ENCODE results near the gene ARMC6.
"Not testable (repeated sequence)": the region's sequence is repeated elsewhere in the genome, so short reads cannot be mapped to it uniquely, and the experiment has no call there.

Gene ARMC6

GRCh38 chr19:19022380-19022961, 10.9 kb upstream of the ARMC6 start:
- DNase-seq (ENCODE audit: low read depth) = no peak

GRCh38 chr19:19023376-19023775, 10.0 kb upstream of the ARMC6 start:
- not testable (repeated sequence) for DNase-seq (ENCODE audit: low read depth)

GRCh38 chr19:19025861-19026260, 7.5 kb upstream of the ARMC6 start:
- no peak for DNase-seq (ENCODE audit: low read depth)

- DNase-seq (ENCODE audit: low read depth) = no peak
Measured at GRCh38 chr19:19026299-19026971, 7.0 kb upstream of the ARMC6 start.

GRCh38 chr19:19027228-19027627, 6.2 kb upstream of the ARMC6 start:
- DNase-seq (ENCODE audit: low read depth) = no peak

- no peak for DNase-seq (ENCODE audit: low read depth)
Measured at GRCh38 chr19:19028526-19028925, 4.9 kb upstream of the ARMC6 start.

GRCh38 chr19:19031891-19032290, 1.5 kb upstream of the ARMC6 start:
- no peak for DNase-seq (ENCODE audit: low read depth)

GRCh38 chr19:19032420-19033175, 805 bp upstream of the ARMC6 start:
- DNase-seq (ENCODE audit: low read depth) = peak; percentile 53

- no peak for DNase-seq (ENCODE audit: low read depth)
Measured at GRCh38 chr19:19033176-19033425, 302 bp upstream of the ARMC6 start.

GRCh38 chr19:19034204-19034624, 811 bp downstream of the ARMC6 start:
- DNase-seq (ENCODE audit: low read depth) = peak; percentile 52

GRCh38 chr19:19039901-19040300, 6.5 kb downstream of the ARMC6 start:
- DNase-seq (ENCODE audit: low read depth) = no peak

- no peak for DNase-seq (ENCODE audit: low read depth)
Measured at GRCh38 chr19:19040417-19040816, 7.0 kb downstream of the ARMC6 start.

- DNase-seq (ENCODE audit: low read depth) = no peak
Measured at GRCh38 chr19:19042732-19043280, 9.4 kb downstream of the ARMC6 start.

GRCh38 chr19:19043481-19043880, 10.1 kb downstream of the ARMC6 start:
- no peak for DNase-seq (ENCODE audit: low read depth)

- no peak for DNase-seq (ENCODE audit: low read depth)
Measured at GRCh38 chr19:19043881-19044280, 10.5 kb downstream of the ARMC6 start.

GRCh38 chr19:19049406-19049805, 16.0 kb downstream of the ARMC6 start:
- no peak for DNase-seq (ENCODE audit: low read depth)

GRCh38 chr19:19050104-19050503, 16.7 kb downstream of the ARMC6 start:
- DNase-seq (ENCODE audit: low read depth) = no peak

- DNase-seq (ENCODE audit: low read depth) = no peak
Measured at GRCh38 chr19:19050731-19051130, 17.3 kb downstream of the ARMC6 start.

GRCh38 chr19:19051478-19052213, 18.2 kb downstream of the ARMC6 start:
- DNase-seq (ENCODE audit: low read depth) = no peak

GRCh38 chr19:19052921-19053320, 19.5 kb downstream of the ARMC6 start:
- DNase-seq (ENCODE audit: low read depth) = no peak

- peak; percentile 49 for DNase-seq (ENCODE audit: low read depth)
Measured at GRCh38 chr19:19053508-19054314, 20.3 kb downstream of the ARMC6 start.

All from T follicular helper cell (primary cell).